Natural killer cell (primary cell): Measurements from ENCODE around the gene OR4D2. TPM values are rescaled to one million over a fixed set of nuclear protein-coding genes. Genes with fewer than 3 reads are reported as not detected.
A peak's percentile ranks its signal among the peaks of the same experiment; 100 is the strongest.

ENCODE experiments used
- ATAC-seq, 3 donors: fragments of 150-1000 bp in 2 of 3; fragments of 200-7000 bp in 1 of 3; cut with Tn5 transposase; 1 replicate in 1 of 3; 2 replicates in 2 of 3; pipeline ENCODE4 v1.10.0; 2021; ENCODE audit warnings: mild to moderate bottlenecking in 2 of 3, moderate library complexity in 2 of 3
- DNase-seq, 2 donors: peaks; one replicate each; pipeline versions ENCODE4 v3.0.0 to v3.0.0-alpha.2; 2013 to 2021; ENCODE audit warnings: mixed read lengths in 1 of 2
- H3K27ac ChIP-seq: one replicate; pipeline ENCODE4 v1.5.1; 2013; ENCODE audit warnings: mild to moderate bottlenecking, low read length
- H3K27me3 ChIP-seq: one replicate; pipeline ENCODE4 v1.6.1; 2013; ENCODE audit warnings: low read length; ENCODE audit not compliant: control insufficient read depth, insufficient read depth
- H3K36me3 ChIP-seq: one replicate; pipeline ENCODE4 v1.6.1; 2013; ENCODE audit warnings: low read length; ENCODE audit not compliant: control insufficient read depth, insufficient read depth
- H3K4me1 ChIP-seq: one replicate; pipeline ENCODE4 v1.6.1; 2013; ENCODE audit warnings: low read length; ENCODE audit not compliant: control insufficient read depth, insufficient read depth
- H3K4me3 ChIP-seq: one replicate; pipeline ENCODE4 v1.5.1; 2013; ENCODE audit warnings: low read length
- H3K9me3 ChIP-seq: one replicate; pipeline ENCODE4 v1.6.1; 2013; ENCODE audit warnings: low read length; ENCODE audit not compliant: control insufficient read depth, insufficient read depth
- H3K27ac Mint-ChIP-seq, 2 donors: one replicate each; pipeline ENCODE4 v1.8.0; 2022; ENCODE audit warnings: mild to moderate bottlenecking in 2 of 2, mixed read lengths in 2 of 2, moderate library complexity in 1 of 2
- H3K27me3 Mint-ChIP-seq, 2 donors: one replicate each; pipeline ENCODE4 v1.8.0; 2022; ENCODE audit warnings: low read depth in 2 of 2, mixed read lengths in 2 of 2
- H3K36me3 Mint-ChIP-seq: one replicate; pipeline ENCODE4 v1.8.0; 2022; ENCODE audit warnings: mixed read lengths
- H3K4me1 Mint-ChIP-seq, 2 donors: one replicate each; pipeline ENCODE4 v1.8.0; 2022; ENCODE audit warnings: mixed read lengths in 2 of 2
- H3K4me3 Mint-ChIP-seq: one replicate; pipeline ENCODE4 v1.8.0; 2022; ENCODE audit warnings: mild to moderate bottlenecking, moderate library complexity, mixed read lengths
- H3K9me3 Mint-ChIP-seq, 2 donors: one replicate each; pipeline ENCODE4 v1.8.0; 2022; ENCODE audit warnings: mixed read lengths in 2 of 2
- CTCF ChIP-seq: fragments of 200-600 bp; IDR thresholded peaks from one replicate; pipeline ENCODE4 v1.8.0; 2022; ENCODE audit warnings: antibody characterized with exemption
- WGBS: methylation state at CpG from one replicate; pipeline ENCODE4 v1.1.7; 2013; ENCODE audit warnings: missing lambda C conversion rate; ENCODE audit not compliant: insufficient coverage; 5-methylcytosine and 5-hydroxymethylcytosine counted together
- intact Hi-C: fragments of 100-400 bp; cut with micrococcal nuclease; formaldehyde crosslinking; loops from one replicate; pipeline ENCODE4 v1.14.2; 2022
- total RNA-seq, 4 donors: library from RNA; stranded (reverse); fragments of 120-200 nt in 1 of 4; gene quantifications; one replicate each; pipeline versions ENCODE4 v1.2.3 to v1.2.4, GENCODE V29; 2013 to 2022

OR4D2 gene
- total RNA-seq, 3 donors from 2014 or later (not counting 1 experiment from before 2014, with no cell fraction given), result not detected

GRCh38 chr17:58183514-58183913 lies 16.7 kb downstream of the OR4D2 start:
- WGBS, result 83% methylated on average over 4 of the region's 4 CpGs
- no peak overlapping the region for H3K4me3 Mint-ChIP-seq
- ATAC-seq (no peak), DNase-seq (no peak)
- Histone ChIP-seq H3K4me3 (no peak overlapping the region), H3K4me1 (no peaks in the 10 kb centered on the region), H3K9me3 (no peaks in the 10 kb centered on the region), H3K27me3 (no peaks in the 10 kb centered on the region), H3K27ac (no peak overlapping the region), H3K36me3 (no peaks in the 10 kb centered on the region)
- H3K4me1 Mint-ChIP-seq, result peaks cover 0 to 6% of the 10 kb centered on the region in 2 donors
- no peak for TF ChIP-seq CTCF
- H3K27ac Mint-ChIP-seq, result no peak overlapping the region
- no peaks in the 10 kb centered on the region for H3K36me3 Mint-ChIP-seq
- H3K27me3 Mint-ChIP-seq, result peaks cover 6 to 14% of the 10 kb centered on the region in 2 donors
- H3K9me3 Mint-ChIP-seq, result no peaks in the 10 kb centered on the region
- intact Hi-C loops, result no loop called here

GRCh38 chr17:58184308-58184985 lies 17.7 kb downstream of the OR4D2 start:
- Mint-ChIP-seq H3K4me3 (no peak overlapping the region), H3K9me3 (no peaks in the 10 kb centered on the region), H3K4me1 (peaks cover 0 to 6% of the 10 kb centered on the region in 2 donors), H3K27me3 (peaks cover 6 to 14% of the 10 kb centered on the region in 2 donors), H3K27ac (no peak overlapping the region), H3K36me3 (no peaks in the 10 kb centered on the region)
- 73% methylated on average over 10 of the region's 10 CpGs for WGBS
- H3K4me1 ChIP-seq, result no peaks in the 10 kb centered on the region
- ATAC-seq (no peak), DNase-seq (no peak)
- no peaks in the 10 kb centered on the region for H3K36me3 ChIP-seq
- no peaks in the 10 kb centered on the region for H3K27me3 ChIP-seq
- H3K27ac ChIP-seq, result no peak overlapping the region
- H3K9me3 ChIP-seq, result no peaks in the 10 kb centered on the region
- no peak overlapping the region for H3K4me3 ChIP-seq
- intact Hi-C loops, result no loop called here
- TF ChIP-seq CTCF, result no peak

- H3K27ac ChIP-seq, result no peak overlapping the region
- ATAC-seq (peak in 1 of 3 donors; percentile 54), DNase-seq (no peak)
- TF ChIP-seq CTCF, result no peak
- WGBS, result 76% methylated on average over 8 of the region's 8 CpGs
- no peaks in the 10 kb centered on the region for H3K4me1 ChIP-seq
- no peaks in the 10 kb centered on the region for H3K36me3 ChIP-seq
- H3K27me3 ChIP-seq, result no peaks in the 10 kb centered on the region
- H3K9me3 Mint-ChIP-seq, result no peaks in the 10 kb centered on the region
- peaks cover 6 to 21% of the 10 kb centered on the region in 2 donors for H3K27me3 Mint-ChIP-seq
- no peaks in the 10 kb centered on the region for H3K9me3 ChIP-seq
- no peak overlapping the region for H3K4me3 ChIP-seq
- H3K36me3 Mint-ChIP-seq, result no peaks in the 10 kb centered on the region
- H3K4me1 Mint-ChIP-seq, result peaks cover 0 to 6% of the 10 kb centered on the region in 2 donors
- H3K27ac Mint-ChIP-seq, result no peak overlapping the region
- intact Hi-C loops, result no loop called here
- no peak overlapping the region for H3K4me3 Mint-ChIP-seq
These were observed 18.4 kb downstream of the OR4D2 start for GRCh38 chr17:58184986-58185761.
